Measurements from ENCODE around the gene LRRFIP1. TPM values are rescaled to one million over a fixed set of nuclear protein-coding genes. Genes with fewer than 3 reads are reported as not detected.

Gene LRRFIP1
- total and polyA plus RNA-seq, 2 donors (not counting 3 experiments of a cell fraction or from before 2014, with no cell fraction given): 39.2 to 179 TPM

GRCh38 chr2:237581326-237581725 is 46.1 kb upstream of the LRRFIP1 start:
- no peak overlapping the region for H3K4me2 ChIP-seq (ENCODE audit: insufficient read depth, low read length)
- no peaks in the 10 kb centered on the region for H3K4me1 ChIP-seq (ENCODE audit: control insufficient read depth, extremely low read depth, insufficient read depth, low read length)
- no peaks in the 10 kb centered on the region for H3K79me2 ChIP-seq (ENCODE audit: control insufficient read depth, insufficient read depth, low read length)
- H3K27ac ChIP-seq (ENCODE audit: insufficient read depth, low read depth, low read length): no peak overlapping the region
- no peaks in the 10 kb centered on the region for H3K9me3 ChIP-seq (replicated peaks; ENCODE audit: control insufficient read depth, insufficient read depth, low read length)
- ChIA-PET CTCF (interaction anchor here (0.6 to 7.9 kb wide), 30 partner anchors 9 to 434 kb away, joined by 3 to 103 read pairs (median 4); partner anchors contain the start of genes LRRFIP1 and RAB17), POLR2A (interaction anchor here (0.7 kb wide), 1 partner anchor 106 kb away, joined by 3 read pairs; no protein-coding TSS in a partner anchor)
- no peaks in the 10 kb centered on the region for H3K36me3 ChIP-seq (ENCODE audit: control insufficient read depth in 2 of 2, extremely low read depth in 1 of 2, insufficient read depth in 2 of 2, low read length in 2 of 2)
- H3K27me3 ChIP-seq (ENCODE audit: control insufficient read depth in 2 of 2, insufficient read depth in 2 of 2, low read length in 2 of 2): peaks cover 2% of the 10 kb centered on the region in 2 experiments
- dilution Hi-C loops (cut with MboI; ENCODE audit: extremely low pct_ligation_motif_present, low sequenced_read_pairs): no loop called here
- DNase-seq (ENCODE audit: low read depth, low spot score): no peak
- H3K9me1 ChIP-seq (replicated peaks; ENCODE audit: control insufficient read depth, extremely low read depth, insufficient read depth, low read length): no peaks in the 10 kb centered on the region
- no peak overlapping the region for H3K4me3 ChIP-seq (replicated peaks in 1 of 3; ENCODE audit: insufficient read depth in 1 of 3, low read depth in 1 of 3, low read length in 3 of 3)
- BruUV-seq (replicated peaks): no TSS peak
- TF ChIP-seq MAX (IDR thresholded peaks at IDR 0.05; ENCODE audit: insufficient read depth, insufficient read length): no peak
- no peak for TF ChIP-seq CTCF (IDR thresholded peaks at IDR 0.05; ENCODE audit: extremely low read depth in 1 of 2, insufficient read depth in 1 of 2, low read depth in 1 of 2, low read length in 2 of 2)
- TF ChIP-seq GATA2 (IDR thresholded peaks at IDR 0.05; ENCODE audit: insufficient read depth, insufficient read length, low read depth, low read length): no peak
- no peak for TF ChIP-seq JUN (IDR thresholded peaks at IDR 0.05; ENCODE audit: borderline replicate concordance, insufficient read depth, insufficient read length, low read depth)
- no peak for TF ChIP-seq POLR2A (IDR thresholded peaks at IDR 0.05; ENCODE audit: low read depth, low read length)
- TF ChIP-seq FOS (IDR thresholded peaks at IDR 0.05; ENCODE audit: borderline replicate concordance, insufficient read depth, low read length): no peak
- no peaks in the 10 kb centered on the region for H4K20me1 ChIP-seq (replicated peaks; ENCODE audit: control insufficient read depth, extremely low read depth, insufficient read depth, low read length)
- no peak for FAIRE-seq
- H3K9ac ChIP-seq (replicated peaks; ENCODE audit: extremely low read depth, insufficient read depth, low read length): no peak overlapping the region
- no peak overlapping the region for H2AFZ ChIP-seq (ENCODE audit: low read depth, low read length)
- intact Hi-C loops (cut with micrococcal nuclease): loop anchor here (1.0 kb wide), 5 partner anchors 22 to 277 kb away; no protein-coding TSS in a partner anchor

Data from endothelial cell of umbilical vein (primary cell).